ENCODE data around the gene PLEKHA4.
A peak's percentile ranks its signal among the peaks of the same experiment; 100 is the strongest.
"Not testable (repeated sequence)": the region's sequence is repeated elsewhere in the genome, so short reads cannot be mapped to it uniquely, and the experiment has no call there.

Gene PLEKHA4, protein sequence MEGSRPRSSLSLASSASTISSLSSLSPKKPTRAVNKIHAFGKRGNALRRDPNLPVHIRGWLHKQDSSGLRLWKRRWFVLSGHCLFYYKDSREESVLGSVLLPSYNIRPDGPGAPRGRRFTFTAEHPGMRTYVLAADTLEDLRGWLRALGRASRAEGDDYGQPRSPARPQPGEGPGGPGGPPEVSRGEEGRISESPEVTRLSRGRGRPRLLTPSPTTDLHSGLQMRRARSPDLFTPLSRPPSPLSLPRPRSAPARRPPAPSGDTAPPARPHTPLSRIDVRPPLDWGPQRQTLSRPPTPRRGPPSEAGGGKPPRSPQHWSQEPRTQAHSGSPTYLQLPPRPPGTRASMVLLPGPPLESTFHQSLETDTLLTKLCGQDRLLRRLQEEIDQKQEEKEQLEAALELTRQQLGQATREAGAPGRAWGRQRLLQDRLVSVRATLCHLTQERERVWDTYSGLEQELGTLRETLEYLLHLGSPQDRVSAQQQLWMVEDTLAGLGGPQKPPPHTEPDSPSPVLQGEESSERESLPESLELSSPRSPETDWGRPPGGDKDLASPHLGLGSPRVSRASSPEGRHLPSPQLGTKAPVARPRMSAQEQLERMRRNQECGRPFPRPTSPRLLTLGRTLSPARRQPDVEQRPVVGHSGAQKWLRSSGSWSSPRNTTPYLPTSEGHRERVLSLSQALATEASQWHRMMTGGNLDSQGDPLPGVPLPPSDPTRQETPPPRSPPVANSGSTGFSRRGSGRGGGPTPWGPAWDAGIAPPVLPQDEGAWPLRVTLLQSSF

DNA sequence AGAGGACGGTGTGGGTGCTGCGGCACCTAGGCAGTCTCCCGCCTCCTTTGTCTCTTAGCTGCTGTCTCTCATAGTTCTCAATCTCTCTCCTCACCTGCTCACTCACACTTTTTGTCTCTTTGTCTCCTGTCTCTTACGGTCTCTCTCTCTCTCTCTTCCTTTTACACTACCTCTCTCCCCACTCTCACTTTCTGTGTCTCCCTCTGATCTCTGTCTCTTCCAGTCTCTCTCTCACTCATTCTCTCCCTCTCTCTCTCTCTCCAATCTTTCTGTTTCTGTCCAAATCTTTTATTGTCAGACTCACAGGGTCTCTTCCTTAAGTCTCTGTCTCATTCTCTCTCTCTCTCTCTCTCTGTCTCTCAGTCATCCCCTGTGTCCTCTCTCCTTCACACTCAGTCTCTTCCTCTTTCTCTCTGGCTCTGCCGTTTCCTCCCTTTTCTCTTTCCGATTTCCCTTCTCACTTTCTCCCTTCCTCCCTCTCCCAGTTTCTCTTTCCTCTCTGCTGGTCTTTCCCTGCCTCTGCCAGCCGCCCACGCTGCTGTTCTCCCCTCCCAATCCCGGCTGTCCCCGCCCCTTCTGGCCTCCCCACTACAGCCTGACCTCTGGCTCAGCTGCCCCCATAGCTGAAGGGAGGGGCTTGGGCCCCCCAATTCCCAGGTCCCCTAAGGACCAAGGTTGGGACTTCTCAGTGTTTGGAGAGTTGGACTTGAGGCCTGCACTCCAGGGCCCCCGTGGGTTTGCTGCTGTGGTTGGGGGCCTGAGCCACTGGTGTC, at the start of gene PLEKHA4:
PLEKHA4 (minus strand) TSS at position 504 of the 773 bp plus-strand sequence. CDS start 997 bp downstream, outside the sequence.
- no peak for DNase-seq

GRCh38 chr19:48918071-48918470, 49.7 kb upstream of the PLEKHA4 start:
- DNase-seq: no peak

DNA sequence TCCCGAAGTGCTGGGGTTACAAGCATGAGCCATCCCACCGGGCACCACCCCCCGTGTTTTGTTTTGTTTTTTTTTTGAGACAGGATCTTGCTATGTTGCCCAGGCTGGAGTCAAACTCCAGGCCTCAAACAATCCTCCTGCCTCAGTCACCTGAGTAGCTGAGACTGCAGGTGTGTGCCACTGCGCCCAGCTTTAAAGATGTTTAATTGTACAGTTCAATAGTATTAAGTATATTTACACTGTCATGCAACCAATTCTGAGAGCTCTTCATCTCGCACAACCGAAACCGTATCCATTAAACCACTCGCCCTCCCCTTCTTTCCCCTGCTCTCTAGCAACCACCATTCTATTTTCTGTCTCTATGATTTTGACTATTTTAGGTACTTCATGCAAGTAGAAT, 47.3 kb upstream of the PLEKHA4 start:
- no peak for DNase-seq

- no peak for DNase-seq
Observed at GRCh38 chr19:48914181-48914580, 45.8 kb upstream of the PLEKHA4 start.

DNA sequence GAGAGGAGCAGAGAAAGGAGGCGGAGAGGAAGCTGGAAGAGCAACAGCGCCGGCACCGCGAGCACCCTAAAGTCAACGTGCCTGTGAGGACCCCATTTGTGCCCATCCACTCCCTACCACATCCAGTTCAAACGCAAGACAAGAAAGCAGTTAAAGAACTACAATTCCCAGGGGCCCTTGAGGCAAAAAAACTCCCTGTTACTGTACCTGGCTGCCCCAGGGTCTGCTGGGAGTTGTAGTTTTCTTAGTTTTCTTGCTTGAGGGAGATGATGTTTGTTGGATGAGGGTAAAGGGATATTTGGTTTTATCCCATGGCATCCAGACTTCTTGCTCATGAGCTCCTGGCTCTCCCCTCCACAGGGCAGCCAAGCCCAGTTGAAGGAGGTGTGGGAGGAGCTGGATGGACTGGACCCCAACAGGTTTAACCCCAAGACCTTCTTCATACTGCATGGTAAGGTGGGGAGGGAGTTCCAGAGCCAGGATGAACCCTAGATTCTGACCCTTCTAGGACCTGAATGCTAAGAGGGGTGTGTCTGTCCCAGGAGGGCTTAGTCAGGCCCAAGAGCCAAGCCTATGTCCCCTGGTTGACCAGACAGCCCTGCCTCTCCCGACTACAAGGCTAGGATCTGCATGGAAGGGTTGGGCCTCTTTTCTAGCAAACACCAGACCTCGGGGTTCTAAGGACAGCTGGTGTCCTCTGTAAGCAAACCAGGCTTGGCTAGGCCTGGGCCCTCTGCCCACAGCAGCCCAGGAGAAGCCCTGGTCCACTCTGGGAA, 44.9 kb upstream of the PLEKHA4 start:
- DNase-seq: no peak

DNA sequence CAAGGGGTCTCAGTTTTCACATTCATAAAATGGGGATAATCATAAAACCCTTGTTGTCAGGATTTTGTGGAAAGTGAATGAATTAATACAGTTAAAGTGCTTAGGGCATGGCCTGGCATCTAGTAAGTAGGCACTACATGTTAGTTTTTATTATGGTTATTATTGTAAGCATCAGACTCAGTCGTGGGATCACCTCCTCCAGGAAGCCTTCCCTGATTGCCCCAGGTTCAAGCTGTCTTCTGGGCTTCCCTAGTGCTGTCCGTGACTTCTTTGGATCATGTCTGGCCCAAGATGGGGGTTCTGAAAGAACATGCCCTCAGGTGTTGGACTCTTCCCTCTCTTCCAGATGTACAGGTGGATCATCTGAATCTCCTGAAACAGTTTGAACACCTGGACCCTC, 42.4 kb upstream of the PLEKHA4 start:
- no peak for DNase-seq

GRCh38 chr19:48909424-48910077, 41.1 kb upstream of the PLEKHA4 start:
- DNase-seq: not testable (repeated sequence)

- DNase-seq: no peak
Observed at GRCh38 chr19:48907671-48908070, 39.3 kb upstream of the PLEKHA4 start.

GRCh38 chr19:48906324-48906723, 37.9 kb upstream of the PLEKHA4 start:
- no peak for DNase-seq

- no peak for DNase-seq
Observed at GRCh38 chr19:48905664-48906063, 37.2 kb upstream of the PLEKHA4 start.

GRCh38 chr19:48903788-48904187, 35.4 kb upstream of the PLEKHA4 start:
- not testable (repeated sequence) for DNase-seq

DNA sequence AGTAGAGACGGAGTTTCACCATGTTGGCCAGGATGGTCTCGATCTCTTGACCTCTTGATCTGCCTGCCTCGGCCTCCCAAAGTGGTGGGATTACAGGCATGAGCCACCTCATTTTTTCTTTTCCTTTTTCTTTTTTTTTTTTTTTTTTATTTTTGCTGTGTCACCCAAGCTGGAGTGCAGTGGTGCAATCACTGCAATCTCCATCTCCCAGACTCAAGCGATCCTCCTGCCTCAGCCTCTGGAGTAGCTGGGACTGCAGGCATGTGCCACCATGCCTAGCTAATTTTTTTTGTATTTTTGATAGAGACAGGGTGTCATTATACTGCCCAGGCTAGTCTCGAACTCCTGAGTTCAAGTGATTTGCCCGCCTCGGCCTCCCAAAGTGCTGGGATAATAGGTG, 33.9 kb upstream of the PLEKHA4 start:
- not testable (repeated sequence) for DNase-seq

DNA sequence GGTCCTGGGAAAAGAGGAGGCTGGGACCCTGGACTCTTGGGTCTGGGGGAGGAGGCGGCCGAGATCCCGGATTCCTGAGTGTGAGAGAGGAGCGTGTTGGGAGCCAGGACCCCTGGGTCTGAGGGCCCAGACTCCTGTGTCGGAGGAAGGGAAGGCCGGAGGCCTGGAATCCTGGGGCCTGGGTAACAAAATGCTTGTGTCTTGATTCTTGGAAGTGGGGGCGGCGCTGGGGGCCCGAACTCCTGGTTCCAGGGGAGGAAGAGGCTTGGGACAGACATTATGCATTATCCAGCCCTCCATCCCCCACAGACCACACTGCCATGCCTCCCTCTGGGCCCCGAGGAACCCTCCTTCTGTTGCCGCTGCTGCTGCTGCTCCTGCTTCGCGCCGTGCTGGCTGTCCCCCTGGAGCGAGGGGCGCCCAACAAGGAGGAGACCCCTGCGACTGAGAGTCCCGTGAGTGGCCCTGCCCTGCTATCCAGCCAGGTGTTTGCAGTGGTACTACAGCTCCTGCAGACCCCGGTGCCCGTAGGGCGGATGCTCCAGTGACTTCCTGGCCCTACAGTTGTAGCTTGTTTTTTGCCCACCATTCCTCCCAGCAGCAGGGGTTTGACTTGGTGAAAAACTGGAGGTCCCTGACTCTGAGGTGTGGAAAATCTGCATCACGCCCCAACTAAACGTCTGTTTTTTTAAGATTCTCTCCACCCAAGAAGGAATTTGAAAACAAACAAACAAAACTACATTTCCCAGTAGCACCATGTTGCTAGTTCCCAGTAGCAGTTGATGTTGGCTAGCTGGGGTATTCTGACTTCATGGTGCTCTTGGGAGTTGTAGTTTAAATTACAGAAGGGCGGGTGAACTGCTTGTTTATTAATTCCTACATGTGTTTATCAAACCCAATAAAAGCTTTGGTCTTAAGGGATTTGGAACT, 32.3 kb upstream of the PLEKHA4 start:
- peak in 1 of 2 experiments; percentile 30 for DNase-seq

DNA sequence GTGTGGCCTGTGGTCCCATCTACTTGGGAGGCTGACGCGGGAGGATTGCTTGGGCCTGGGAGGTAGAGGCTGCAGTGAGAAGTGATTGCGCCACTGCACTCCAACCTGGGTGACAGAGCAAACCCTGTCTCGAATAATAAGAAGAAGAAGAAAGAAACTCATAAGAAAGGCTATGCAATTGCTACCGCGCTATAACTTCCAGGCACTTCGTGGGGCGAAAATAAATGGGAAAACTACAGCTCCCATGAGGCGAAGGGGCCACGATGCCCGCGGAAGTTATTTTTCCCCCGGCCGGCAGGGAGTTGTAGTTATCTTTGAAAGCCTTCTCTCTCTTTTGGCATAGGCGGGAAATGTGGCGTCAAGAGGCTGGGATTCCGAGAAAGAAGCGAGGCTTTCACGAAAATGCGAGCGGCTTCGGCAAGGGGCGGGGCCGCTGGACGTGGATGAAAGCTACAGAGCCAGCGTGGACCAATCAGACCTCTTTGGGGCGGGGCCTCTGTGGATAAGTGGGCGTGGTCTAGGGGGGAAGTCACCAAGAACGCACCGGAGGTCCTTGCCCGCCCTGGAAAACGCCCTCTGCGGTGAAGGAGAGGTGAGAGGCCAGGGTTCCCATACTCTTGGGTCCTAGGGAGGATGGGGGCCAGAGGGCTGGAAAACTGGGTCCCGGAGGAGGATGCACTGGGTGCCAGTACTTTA, 31.5 kb upstream of the PLEKHA4 start, which contains the start of gene NUCB1:
NUCB1 (plus strand) TSS at position 532 of the 696 bp plus-strand sequence. CDS start 485 bp downstream, outside the sequence.
- peak; percentile 100 for DNase-seq

DNA sequence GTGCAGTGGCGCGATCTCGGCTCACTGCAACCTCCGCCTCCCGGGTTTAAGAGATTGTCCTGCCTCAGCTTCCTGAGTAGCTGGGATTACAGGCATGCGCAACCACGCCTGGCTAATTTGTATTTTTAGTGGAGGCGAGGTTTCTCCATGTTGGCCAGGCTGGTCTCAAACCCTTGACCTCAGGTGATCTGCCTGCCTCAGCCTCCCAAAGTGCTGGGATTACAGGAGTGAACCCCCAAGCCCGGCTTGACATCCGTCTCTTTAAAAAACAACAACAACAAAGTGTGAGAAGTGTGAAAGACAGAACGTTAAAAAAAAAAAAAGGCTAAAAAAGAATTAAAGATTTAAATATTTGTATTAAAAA, 31.0 kb upstream of the PLEKHA4 start:
- not testable (repeated sequence) for DNase-seq

DNA sequence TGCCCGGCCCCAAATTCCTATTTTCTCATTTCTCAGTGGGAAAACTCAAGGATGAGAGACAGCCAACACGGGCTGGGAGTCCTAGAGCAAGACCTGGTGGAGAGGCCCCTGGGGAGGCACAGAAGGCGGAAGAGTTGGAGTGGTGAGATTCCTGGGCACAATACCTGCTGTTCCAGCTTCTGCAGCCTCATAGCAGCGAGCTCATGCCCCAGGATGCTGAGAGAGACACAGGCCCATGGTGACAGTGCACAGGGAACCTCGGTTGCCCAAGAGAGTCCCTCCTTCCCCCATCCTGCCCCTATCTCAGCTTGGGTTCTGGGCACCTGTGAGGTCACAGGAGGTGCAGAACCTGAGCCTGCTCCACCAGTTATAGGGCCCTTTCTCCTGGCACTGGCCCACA, 28.8 kb upstream of the PLEKHA4 start:
- no peak for DNase-seq

GRCh38 chr19:48896191-48896720, 27.8 kb upstream of the PLEKHA4 start:
- DNase-seq: peak; percentile 42 to 52

GRCh38 chr19:48895226-48895625, 26.8 kb upstream of the PLEKHA4 start:
- no peak for DNase-seq

DNA sequence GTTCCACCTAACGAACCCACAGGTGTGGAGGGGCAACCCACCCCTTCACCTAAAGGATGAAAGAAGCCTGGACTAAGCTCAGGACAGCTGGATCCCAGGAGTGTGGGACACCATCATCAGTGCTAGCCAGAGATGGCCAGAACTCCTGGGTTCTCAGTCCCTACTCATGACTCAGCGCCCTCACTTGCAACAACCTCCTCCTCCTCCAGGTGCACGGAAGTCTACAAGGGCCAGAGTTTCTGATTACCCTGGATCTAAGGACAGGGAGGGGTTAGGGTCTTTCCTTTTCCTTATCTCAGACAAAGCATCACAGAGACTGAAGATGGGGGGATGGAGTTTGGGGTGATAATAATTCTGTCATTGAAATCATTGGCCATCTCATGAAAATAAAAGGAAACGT, 22.1 kb upstream of the PLEKHA4 start:
- no peak for DNase-seq

DNA sequence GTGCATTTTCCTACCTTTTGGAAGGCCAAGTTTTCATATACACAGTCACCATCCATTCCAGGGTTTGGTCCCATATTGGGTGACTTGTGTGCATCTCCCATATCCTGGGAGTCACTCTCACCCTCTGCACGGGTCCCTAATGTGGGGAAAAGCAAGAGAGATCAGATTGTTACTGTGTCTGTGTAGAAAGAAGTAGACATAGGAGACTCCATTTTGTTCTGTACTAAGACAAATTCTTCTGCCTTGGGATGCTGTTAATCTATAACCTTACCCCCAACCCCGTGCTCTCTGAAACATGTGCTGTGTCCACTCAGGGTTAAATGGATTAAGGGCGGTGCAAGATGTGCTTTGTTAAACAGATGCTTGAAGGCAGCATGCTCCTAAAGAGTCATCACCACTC, 21.1 kb upstream of the PLEKHA4 start:
- not testable (repeated sequence) for DNase-seq

Data from activated CD4-positive, alpha-beta T cell treated with anti-CD3 and anti-CD28 coated beads, Interleukin-2, amount 50 U/mL, for 48 hours (primary cell).